Measurements from ENCODE around the gene TRAK1.

DNA sequence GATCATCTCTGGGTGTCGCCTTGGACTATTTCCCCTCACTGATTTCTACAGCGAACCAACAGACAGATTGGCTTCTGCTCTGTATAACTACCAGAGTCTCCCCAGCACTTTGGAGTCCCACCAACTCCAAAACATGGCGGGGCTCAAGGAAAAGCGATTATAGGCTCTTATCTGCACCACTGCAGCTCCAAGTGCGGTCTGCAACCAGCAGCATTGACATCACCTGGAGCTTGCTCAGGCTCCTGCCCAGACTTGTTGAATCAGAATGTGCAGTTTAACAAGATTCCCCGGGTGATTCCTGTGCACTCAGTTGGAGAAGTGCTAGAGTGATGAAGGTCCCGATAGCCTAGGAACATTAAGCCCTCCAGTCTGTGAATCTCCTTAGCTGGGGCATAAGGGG is 165.8 kb downstream of the TRAK1 start:
- TF ChIP-seq CTCF (conservative IDR thresholded peaks at IDR 0.05; ENCODE audit: low read length) = no peak
- no peak for TF ChIP-seq EZH2phosphoT487 (IDR thresholded peaks at IDR 0.05; ENCODE audit: borderline replicate concordance, low read depth, low read length)

Data from OCI-LY7 (cell line).